ENCODE data around the gene TTC34.

The TTC34 gene

GRCh38 chr1:2796890-2797740 lies 4.4 kb downstream of the TTC34 start:
- no peak for DNase-seq (ENCODE audit: low read depth in 2 of 2)
- TF ChIP-seq CTCF (IDR thresholded peaks at IDR 0.05; ENCODE audit: low read depth, low read length): no peak
- no peak overlapping the region for H3K4me3 ChIP-seq (replicated peaks in 1 of 2; ENCODE audit: low read depth in 2 of 2, low read length in 2 of 2)

DNA sequence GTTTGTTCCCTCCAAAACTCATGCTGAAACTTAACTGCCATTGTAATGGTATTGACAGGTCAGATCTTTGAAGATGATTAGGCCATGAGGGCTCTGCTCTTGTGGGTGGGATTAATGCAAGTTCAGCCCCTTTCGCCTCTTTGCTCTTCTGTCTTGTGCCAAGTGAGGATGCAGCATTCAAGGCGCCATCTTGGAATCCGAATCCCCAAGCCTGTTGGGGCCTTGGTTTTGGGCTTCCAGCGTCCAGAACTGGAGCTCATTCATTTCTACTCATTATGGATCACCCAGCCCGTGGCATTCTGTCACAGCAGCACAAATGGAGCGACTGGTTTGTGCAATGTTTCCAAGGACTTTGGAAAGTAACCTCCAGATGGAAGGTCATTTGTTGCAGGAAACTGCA lies 5.6 kb downstream of the TTC34 start:
- H3K4me3 ChIP-seq (replicated peaks in 1 of 2; ENCODE audit: low read depth in 2 of 2, low read length in 2 of 2): no peak overlapping the region
- no peak for TF ChIP-seq CTCF (IDR thresholded peaks at IDR 0.05; ENCODE audit: low read depth, low read length)

DNA sequence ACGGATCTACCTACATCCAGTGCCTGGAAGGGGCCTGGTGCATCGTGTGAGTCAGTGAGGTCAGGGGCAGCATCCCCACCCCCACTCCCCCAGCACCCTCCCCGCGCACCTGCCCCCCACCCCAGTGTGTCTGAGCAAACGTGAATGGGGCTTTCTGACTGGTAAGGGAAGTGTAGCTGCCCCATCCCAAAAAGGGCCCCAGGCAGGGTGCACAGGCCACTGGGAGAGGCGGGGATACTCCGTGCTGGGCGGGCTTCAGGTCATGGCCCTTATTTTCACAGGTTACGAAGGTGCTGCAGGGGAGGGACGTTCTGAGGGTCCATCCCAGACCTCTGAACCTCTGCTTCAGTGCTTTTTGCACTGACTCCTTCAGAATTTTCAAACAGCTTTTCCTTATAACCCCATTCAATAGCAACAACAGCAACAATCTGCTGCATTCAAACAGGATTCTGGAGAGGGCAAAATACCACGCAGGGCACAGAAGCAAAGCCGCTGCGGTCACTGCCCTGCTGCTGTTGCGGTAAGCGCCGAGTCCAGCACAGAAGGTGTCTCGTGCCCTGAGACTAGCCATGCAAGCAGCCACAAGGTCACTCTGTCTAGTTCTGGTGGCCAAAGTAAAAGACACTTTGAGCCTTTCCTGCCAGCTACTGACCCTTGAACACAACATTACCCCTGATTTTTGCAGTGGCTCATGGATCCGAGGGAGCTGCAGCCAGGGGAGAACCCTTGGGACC lies 10.3 kb downstream of the TTC34 start:
- H3K4me3 ChIP-seq (replicated peaks in 1 of 2; ENCODE audit: low read depth in 2 of 2, low read length in 2 of 2): no peak overlapping the region
- TF ChIP-seq CTCF (IDR thresholded peaks at IDR 0.05; ENCODE audit: low read depth, low read length): no peak
- DNase-seq (ENCODE audit: low read depth in 2 of 2): no peak

More for the DNA sequence above, 5.6 kb downstream of the TTC34 start:
- DNase-seq (ENCODE audit: low read depth in 2 of 2): no peak

GRCh38 chr1:2789986-2790581 lies 11.4 kb downstream of the TTC34 start:
- H3K4me3 ChIP-seq (replicated peaks in 1 of 2; ENCODE audit: low read depth in 2 of 2, low read length in 2 of 2): no peak overlapping the region
- TF ChIP-seq CTCF (IDR thresholded peaks at IDR 0.05; ENCODE audit: low read depth, low read length): no peak
- no peak for DNase-seq (ENCODE audit: low read depth in 2 of 2)

DNA sequence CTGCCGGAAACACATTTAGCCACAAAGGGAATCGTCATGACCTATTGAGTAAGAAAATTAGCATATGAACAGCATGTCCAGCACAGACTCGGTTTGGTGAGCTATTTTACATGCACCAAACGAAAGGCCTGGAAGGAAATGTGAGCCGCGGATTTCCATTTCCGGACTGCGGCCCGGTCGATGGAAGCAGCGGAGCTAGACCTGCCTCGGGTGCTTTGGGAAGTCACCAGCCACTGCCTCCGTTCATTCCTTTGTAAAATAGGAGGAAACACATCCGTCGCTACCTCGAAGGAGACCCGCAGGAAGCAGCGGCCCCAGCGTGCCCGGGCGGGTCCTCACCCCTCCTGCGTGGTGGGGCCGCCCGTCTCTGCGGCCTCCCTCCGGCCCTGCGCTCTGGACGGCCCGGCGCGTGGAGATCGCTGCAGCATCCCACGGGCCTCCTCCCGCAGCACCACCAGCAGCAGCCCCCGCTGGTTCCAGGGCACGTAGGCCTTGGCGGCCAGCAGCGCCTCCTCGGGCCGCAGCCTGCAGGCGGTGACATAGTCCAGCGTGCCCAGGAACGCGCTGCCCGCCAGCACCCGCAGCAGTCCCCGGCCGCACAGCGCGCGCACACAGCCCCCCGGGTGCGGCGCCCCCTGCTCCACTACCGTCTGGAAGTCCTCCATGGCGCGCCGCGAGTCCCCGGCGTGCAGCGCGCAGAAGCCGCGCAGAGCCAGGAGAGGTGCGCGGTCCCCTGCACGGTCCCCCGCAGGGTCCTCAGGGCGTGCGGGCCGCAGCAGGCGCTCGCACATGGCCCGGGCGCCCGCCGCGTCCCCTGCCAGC lies 12.1 kb downstream of the TTC34 start:
- DNase-seq (ENCODE audit: low read depth in 2 of 2): no peak
- H3K4me3 ChIP-seq (replicated peaks in 1 of 2; ENCODE audit: low read depth in 2 of 2, low read length in 2 of 2): no peak overlapping the region
- TF ChIP-seq CTCF (IDR thresholded peaks at IDR 0.05; ENCODE audit: low read depth, low read length): no peak

DNA sequence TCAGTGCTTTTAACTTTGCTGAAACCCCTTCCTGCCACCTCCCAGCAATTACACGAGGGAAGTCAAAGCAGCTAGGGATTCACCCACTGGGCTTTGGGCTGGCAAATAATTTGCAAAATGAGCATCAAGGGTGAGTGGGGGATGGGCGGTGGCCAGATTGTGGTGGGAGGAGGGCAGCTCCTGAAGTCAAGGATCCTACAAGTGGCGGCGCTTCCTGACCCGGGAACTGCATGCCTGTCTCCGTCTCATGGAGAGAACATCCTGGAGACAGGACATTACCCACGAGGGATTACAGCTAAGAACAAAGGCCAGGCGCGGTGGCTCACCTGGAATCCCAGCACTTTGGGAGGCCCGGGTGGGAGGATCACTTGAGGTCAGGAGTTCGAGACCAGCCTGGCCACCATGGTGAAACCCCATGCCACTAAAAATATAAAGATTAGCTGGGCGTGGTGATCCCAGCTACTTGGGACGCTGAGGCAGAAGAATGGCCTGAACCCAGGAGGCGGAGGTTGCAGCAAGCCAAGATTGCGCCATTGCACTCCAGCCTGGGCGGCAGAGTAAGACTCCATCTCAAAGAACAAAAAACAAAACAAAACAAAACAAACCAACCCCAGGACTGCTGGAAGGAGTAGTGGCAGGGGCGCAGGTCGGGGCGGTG lies 12.9 kb downstream of the TTC34 start:
- no peak for TF ChIP-seq CTCF (IDR thresholded peaks at IDR 0.05; ENCODE audit: low read depth, low read length)
- no peak for DNase-seq (ENCODE audit: low read depth in 2 of 2)
- H3K4me3 ChIP-seq (replicated peaks in 1 of 2; ENCODE audit: low read depth in 2 of 2, low read length in 2 of 2): no peak overlapping the region
